Adrenal gland (tissue), 5 donors: Measurements from ENCODE around the gene ATP1A1.

Source experiments
- POLR2A ChIP-seq, 2 donors: fragments of 450-650 bp; IDR thresholded peaks; one replicate each; pipeline ENCODE4 v1.6.1; 2017; ENCODE audit warnings: antibody characterized with exemption in 2 of 2, mild to moderate bottlenecking in 2 of 2, moderate library complexity in 1 of 2
- TF ChIP-seq, protein P1 (sequence below), 6 experiments: fragments of 450-650 bp in 4 of 6; fragments of 200-600 bp in 2 of 6; sonication (generic) in 1 of 6; IDR thresholded peaks; 1 replicate in 5 of 6; 2 replicates in 1 of 6; pipeline versions ENCODE4 v1.5.1 to v1.8.0; 2016 to 2021; ENCODE audit warnings: antibody characterized with exemption in 6 of 6, mild to moderate bottlenecking in 2 of 6, moderate library complexity in 1 of 6
- donor health status: DM: no; HTN: no; CAD: no.

DNA sequence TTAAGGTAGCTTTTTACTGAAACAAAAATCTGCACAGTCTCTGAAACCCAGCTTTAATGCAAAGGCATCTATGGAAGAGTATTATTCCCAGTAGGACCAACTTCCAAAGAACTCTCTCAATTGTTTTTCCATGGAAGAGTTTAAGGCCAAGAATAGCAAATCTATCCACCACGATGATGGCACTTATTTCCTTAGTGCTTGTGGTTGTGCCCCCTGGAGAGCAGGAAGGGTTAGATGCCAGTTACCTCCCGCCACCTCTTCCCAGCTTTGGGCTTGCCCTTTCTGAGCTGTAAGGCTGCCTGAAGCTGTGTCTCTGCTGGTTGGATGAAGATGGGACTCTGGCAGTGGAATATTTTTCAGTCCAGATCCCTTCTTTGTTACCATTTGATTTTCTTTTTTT, 4.8 kb upstream of the ATP1A1 start:
- TF ChIP-seq, protein P1, sequence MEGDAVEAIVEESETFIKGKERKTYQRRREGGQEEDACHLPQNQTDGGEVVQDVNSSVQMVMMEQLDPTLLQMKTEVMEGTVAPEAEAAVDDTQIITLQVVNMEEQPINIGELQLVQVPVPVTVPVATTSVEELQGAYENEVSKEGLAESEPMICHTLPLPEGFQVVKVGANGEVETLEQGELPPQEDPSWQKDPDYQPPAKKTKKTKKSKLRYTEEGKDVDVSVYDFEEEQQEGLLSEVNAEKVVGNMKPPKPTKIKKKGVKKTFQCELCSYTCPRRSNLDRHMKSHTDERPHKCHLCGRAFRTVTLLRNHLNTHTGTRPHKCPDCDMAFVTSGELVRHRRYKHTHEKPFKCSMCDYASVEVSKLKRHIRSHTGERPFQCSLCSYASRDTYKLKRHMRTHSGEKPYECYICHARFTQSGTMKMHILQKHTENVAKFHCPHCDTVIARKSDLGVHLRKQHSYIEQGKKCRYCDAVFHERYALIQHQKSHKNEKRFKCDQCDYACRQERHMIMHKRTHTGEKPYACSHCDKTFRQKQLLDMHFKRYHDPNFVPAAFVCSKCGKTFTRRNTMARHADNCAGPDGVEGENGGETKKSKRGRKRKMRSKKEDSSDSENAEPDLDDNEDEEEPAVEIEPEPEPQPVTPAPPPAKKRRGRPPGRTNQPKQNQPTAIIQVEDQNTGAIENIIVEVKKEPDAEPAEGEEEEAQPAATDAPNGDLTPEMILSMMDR (IDR thresholded peaks at IDR 0.05) = no peak
- no peak for TF ChIP-seq POLR2A (IDR thresholded peaks at IDR 0.05)
